Measurements from ENCODE around the gene CNTN5.
A peak's percentile ranks its signal among the peaks of the same experiment; 100 is the strongest.

CNTN5 gene

DNA sequence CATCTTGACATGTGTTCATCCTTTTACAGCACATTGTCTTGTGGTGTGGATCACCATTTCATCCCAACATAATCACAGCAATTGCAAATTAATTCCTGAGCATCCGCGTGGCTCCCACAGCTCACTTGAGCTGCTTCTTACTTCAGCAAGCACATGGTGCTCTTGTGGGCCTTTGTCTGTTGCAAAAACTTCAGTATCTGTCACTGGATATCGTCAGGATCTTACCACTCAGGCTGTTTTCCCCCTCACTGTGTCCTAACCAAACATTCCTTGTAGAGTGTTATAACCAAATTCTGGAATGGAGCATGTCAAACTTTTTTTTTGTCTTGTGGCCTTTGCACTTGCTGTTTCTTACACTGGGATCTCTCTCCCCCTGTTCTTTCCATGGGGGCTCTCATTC, 983.2 kb downstream of the CNTN5 start:
- Histone ChIP-seq H4K8ac (ENCODE audit: low read length) (no peak overlapping the region), H3K14ac (ENCODE audit: low read length in 2 of 2) (no peak overlapping the region), H2AK5ac (ENCODE audit: low read length, severe bottlenecking) (peak overlapping the region; percentile 18), H3K18ac (ENCODE audit: low read depth in 1 of 2, low read length in 2 of 2) (peak overlapping the region in 1 of 2 experiments; percentile 78), H4K91ac (ENCODE audit: low read length) (no peak overlapping the region), H3K79me1 (replicated peaks; ENCODE audit: low read length, poor library complexity, severe bottlenecking) (no peaks in the 10 kb centered on the region), H3K9me3 (ENCODE audit: control insufficient read depth, low read length) (peaks cover 4% of the 10 kb centered on the region), H3K27me3 (ENCODE audit: control insufficient read depth in 1 of 2, insufficient read depth in 1 of 2, low read length in 2 of 2) (no peaks in the 10 kb centered on the region), H3K4me1 (ENCODE audit: control insufficient read depth, insufficient read depth, low read depth, low read length) (no peaks in the 10 kb centered on the region), H3K27ac (ENCODE audit: low read length, poor library complexity, severe bottlenecking) (no peak overlapping the region), H2BK5ac (ENCODE audit: low read depth, low read length, poor library complexity, severe bottlenecking) (no peak overlapping the region), H2BK120ac (ENCODE audit: low read depth, low read length) (no peak overlapping the region), H3K9ac (ENCODE audit: low read length) (peak overlapping the region; percentile 73), H3K23ac (ENCODE audit: low read length in 2 of 2) (no peak overlapping the region), H2BK12ac (ENCODE audit: low read length in 2 of 2) (no peak overlapping the region), H3K4ac (ENCODE audit: low read depth in 1 of 2, low read length in 2 of 2) (no peak overlapping the region), H3K36me3 (ENCODE audit: control insufficient read depth in 1 of 2, insufficient read depth in 2 of 2, low read depth in 1 of 2, low read length in 2 of 2) (no peaks in the 10 kb centered on the region), H3K4me2 (ENCODE audit: low read length, poor library complexity, severe bottlenecking) (no peak overlapping the region), H3K4me3 (ENCODE audit: insufficient read depth in 1 of 2, low read depth in 1 of 2, low read length in 2 of 2) (no peak overlapping the region), H2BK15ac (ENCODE audit: low read depth, poor library complexity, severe bottlenecking) (no peak overlapping the region), H2AFZ (ENCODE audit: low read depth, low read length) (peak overlapping the region; percentile 73)
- 52% methylated on average over 3 of the region's 3 CpGs for WGBS
- DNase-seq: peak; percentile 90

DNA sequence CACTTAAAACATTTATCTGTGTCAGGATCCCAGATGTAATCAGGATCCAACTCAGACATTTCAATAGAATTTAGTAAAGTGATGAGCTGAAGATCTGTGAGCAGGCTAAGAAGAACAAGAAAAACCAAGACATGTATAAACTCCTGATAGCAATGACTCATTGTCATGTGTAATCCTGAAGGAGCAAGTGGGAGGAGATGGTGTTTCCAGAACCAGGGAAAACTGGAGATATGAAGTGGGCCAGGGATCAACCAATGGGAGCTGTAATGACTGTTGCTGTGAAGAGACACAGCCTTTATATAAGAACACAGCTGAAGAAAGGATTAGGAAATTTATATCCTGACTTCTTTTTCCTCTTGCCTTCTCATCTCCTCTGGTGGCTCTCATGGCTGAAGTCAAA, 983.8 kb downstream of the CNTN5 start:
- no peaks in the 10 kb centered on the region for H3K79me1 ChIP-seq (replicated peaks; ENCODE audit: low read length, poor library complexity, severe bottlenecking)
- H3K23ac ChIP-seq (ENCODE audit: low read length in 2 of 2): no peak overlapping the region
- H3K14ac ChIP-seq (ENCODE audit: low read length in 2 of 2): no peak overlapping the region
- no peaks in the 10 kb centered on the region for H3K4me1 ChIP-seq (ENCODE audit: control insufficient read depth, insufficient read depth, low read depth, low read length)
- H2BK15ac ChIP-seq (ENCODE audit: low read depth, poor library complexity, severe bottlenecking): no peak overlapping the region
- H2BK12ac ChIP-seq (ENCODE audit: low read length in 2 of 2): peak overlapping the region in 1 of 2 experiments; percentile 96
- H3K27me3 ChIP-seq (ENCODE audit: control insufficient read depth in 1 of 2, insufficient read depth in 1 of 2, low read length in 2 of 2): no peaks in the 10 kb centered on the region
- H2BK5ac ChIP-seq (ENCODE audit: low read depth, low read length, poor library complexity, severe bottlenecking): peak overlapping the region; percentile 38
- peak overlapping the region; percentile 92 for H4K8ac ChIP-seq (ENCODE audit: low read length)
- peak; percentile 94 for DNase-seq
- H3K4ac ChIP-seq (ENCODE audit: low read depth in 1 of 2, low read length in 2 of 2): no peak overlapping the region
- H2BK120ac ChIP-seq (ENCODE audit: low read depth, low read length): no peak overlapping the region
- peak overlapping the region; percentile 84 to 86 for H3K18ac ChIP-seq (ENCODE audit: low read depth in 1 of 2, low read length in 2 of 2)
- peak overlapping the region; percentile 78 for H4K91ac ChIP-seq (ENCODE audit: low read length)
- H3K4me2 ChIP-seq (ENCODE audit: low read length, poor library complexity, severe bottlenecking): no peak overlapping the region
- no peak overlapping the region for H3K4me3 ChIP-seq (ENCODE audit: insufficient read depth in 1 of 2, low read depth in 1 of 2, low read length in 2 of 2)
- H3K9ac ChIP-seq (ENCODE audit: low read length): peak overlapping the region; percentile 73
- H2AFZ ChIP-seq (ENCODE audit: low read depth, low read length): no peak overlapping the region
- peaks cover 4% of the 10 kb centered on the region for H3K9me3 ChIP-seq (ENCODE audit: control insufficient read depth, low read length)
- H2AK5ac ChIP-seq (ENCODE audit: low read length, severe bottlenecking): no peak overlapping the region
- no peak overlapping the region for H3K27ac ChIP-seq (ENCODE audit: low read length, poor library complexity, severe bottlenecking)
- H3K36me3 ChIP-seq (ENCODE audit: control insufficient read depth in 1 of 2, insufficient read depth in 2 of 2, low read depth in 1 of 2, low read length in 2 of 2): no peaks in the 10 kb centered on the region

DNA sequence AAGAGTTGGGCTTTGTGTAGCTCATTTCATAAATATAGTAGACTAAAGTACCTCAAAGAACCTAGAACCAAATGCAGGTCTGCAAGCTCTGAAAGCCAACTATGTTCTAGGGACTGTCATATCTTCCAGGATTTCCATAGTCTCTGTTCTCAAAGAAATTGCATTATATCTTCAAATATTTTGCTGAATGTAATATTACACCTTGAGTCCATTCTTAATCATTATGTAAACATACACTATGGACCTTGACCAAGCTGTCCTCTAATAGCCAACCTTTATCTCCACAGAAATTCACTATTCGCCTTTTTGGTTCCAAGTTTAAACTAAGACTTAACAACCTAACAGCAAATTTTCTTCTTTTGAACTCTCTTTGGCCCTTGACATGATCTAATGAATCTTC, 987.7 kb downstream of the CNTN5 start:
- Histone ChIP-seq H2BK5ac (ENCODE audit: low read depth, low read length, poor library complexity, severe bottlenecking) (no peak overlapping the region), H3K27me3 (ENCODE audit: control insufficient read depth in 1 of 2, insufficient read depth in 1 of 2, low read length in 2 of 2) (no peaks in the 10 kb centered on the region), H3K4me2 (ENCODE audit: low read length, poor library complexity, severe bottlenecking) (no peak overlapping the region), H3K4me1 (ENCODE audit: control insufficient read depth, insufficient read depth, low read depth, low read length) (no peaks in the 10 kb centered on the region), H4K91ac (ENCODE audit: low read length) (no peak overlapping the region), H3K14ac (ENCODE audit: low read length in 2 of 2) (no peak overlapping the region), H2AK5ac (ENCODE audit: low read length, severe bottlenecking) (no peak overlapping the region), H3K4ac (ENCODE audit: low read depth in 1 of 2, low read length in 2 of 2) (no peak overlapping the region), H2BK15ac (ENCODE audit: low read depth, poor library complexity, severe bottlenecking) (no peak overlapping the region), H2AFZ (ENCODE audit: low read depth, low read length) (no peak overlapping the region), H3K27ac (ENCODE audit: low read length, poor library complexity, severe bottlenecking) (no peak overlapping the region), H2BK120ac (ENCODE audit: low read depth, low read length) (no peak overlapping the region), H3K9ac (ENCODE audit: low read length) (no peak overlapping the region), H3K18ac (ENCODE audit: low read depth in 1 of 2, low read length in 2 of 2) (no peak overlapping the region), H3K9me3 (ENCODE audit: control insufficient read depth, low read length) (peaks cover 4% of the 10 kb centered on the region), H3K23ac (ENCODE audit: low read length in 2 of 2) (no peak overlapping the region), H3K79me1 (replicated peaks; ENCODE audit: low read length, poor library complexity, severe bottlenecking) (no peaks in the 10 kb centered on the region), H3K4me3 (ENCODE audit: insufficient read depth in 1 of 2, low read depth in 1 of 2, low read length in 2 of 2) (no peak overlapping the region), H4K8ac (ENCODE audit: low read length) (no peak overlapping the region), H2BK12ac (ENCODE audit: low read length in 2 of 2) (no peak overlapping the region), H3K36me3 (ENCODE audit: control insufficient read depth in 1 of 2, insufficient read depth in 2 of 2, low read depth in 1 of 2, low read length in 2 of 2) (no peaks in the 10 kb centered on the region)
- WGBS: 68% methylated on average over 1 of the region's 1 CpG
- DNase-seq: no peak

GRCh38 chr11:100009728-100010127, 989.0 kb downstream of the CNTN5 start:
- no peak overlapping the region for H4K91ac ChIP-seq (ENCODE audit: low read length)
- H3K18ac ChIP-seq (ENCODE audit: low read depth in 1 of 2, low read length in 2 of 2): no peak overlapping the region
- H2BK5ac ChIP-seq (ENCODE audit: low read depth, low read length, poor library complexity, severe bottlenecking): no peak overlapping the region
- H2BK15ac ChIP-seq (ENCODE audit: low read depth, poor library complexity, severe bottlenecking): no peak overlapping the region
- H3K14ac ChIP-seq (ENCODE audit: low read length in 2 of 2): no peak overlapping the region
- no peak overlapping the region for H3K4me2 ChIP-seq (ENCODE audit: low read length, poor library complexity, severe bottlenecking)
- peaks cover 4% of the 10 kb centered on the region for H3K9me3 ChIP-seq (ENCODE audit: control insufficient read depth, low read length)
- 28% methylated on average over 2 of the region's 3 CpGs for WGBS
- no peak overlapping the region for H2BK12ac ChIP-seq (ENCODE audit: low read length in 2 of 2)
- no peak overlapping the region for H2BK120ac ChIP-seq (ENCODE audit: low read depth, low read length)
- no peaks in the 10 kb centered on the region for H3K4me1 ChIP-seq (ENCODE audit: control insufficient read depth, insufficient read depth, low read depth, low read length)
- H3K79me1 ChIP-seq (replicated peaks; ENCODE audit: low read length, poor library complexity, severe bottlenecking): no peaks in the 10 kb centered on the region
- H4K8ac ChIP-seq (ENCODE audit: low read length): no peak overlapping the region
- H3K27me3 ChIP-seq (ENCODE audit: control insufficient read depth in 1 of 2, insufficient read depth in 1 of 2, low read length in 2 of 2): no peaks in the 10 kb centered on the region
- H3K36me3 ChIP-seq (ENCODE audit: control insufficient read depth in 1 of 2, insufficient read depth in 2 of 2, low read depth in 1 of 2, low read length in 2 of 2): no peaks in the 10 kb centered on the region
- H3K4ac ChIP-seq (ENCODE audit: low read depth in 1 of 2, low read length in 2 of 2): no peak overlapping the region
- no peak overlapping the region for H3K23ac ChIP-seq (ENCODE audit: low read length in 2 of 2)
- H3K9ac ChIP-seq (ENCODE audit: low read length): no peak overlapping the region
- no peak for DNase-seq
- no peak overlapping the region for H3K27ac ChIP-seq (ENCODE audit: low read length, poor library complexity, severe bottlenecking)
- no peak overlapping the region for H3K4me3 ChIP-seq (ENCODE audit: insufficient read depth in 1 of 2, low read depth in 1 of 2, low read length in 2 of 2)
- H2AK5ac ChIP-seq (ENCODE audit: low read length, severe bottlenecking): no peak overlapping the region
- no peak overlapping the region for H2AFZ ChIP-seq (ENCODE audit: low read depth, low read length)

All from mesenchymal stem cell (in vitro differentiated cells and primary cell).